ENCODE measurements around the gene USP13. TPM values are rescaled to one million over a fixed set of nuclear protein-coding genes. Genes with fewer than 3 reads are reported as not detected.
A peak's percentile ranks its signal among the peaks of the same experiment; 100 is the strongest.

The USP13 gene
- total and polyA plus RNA-seq, 4 donors = 4.3 to 25.2 (median 10.4) TPM

DNA sequence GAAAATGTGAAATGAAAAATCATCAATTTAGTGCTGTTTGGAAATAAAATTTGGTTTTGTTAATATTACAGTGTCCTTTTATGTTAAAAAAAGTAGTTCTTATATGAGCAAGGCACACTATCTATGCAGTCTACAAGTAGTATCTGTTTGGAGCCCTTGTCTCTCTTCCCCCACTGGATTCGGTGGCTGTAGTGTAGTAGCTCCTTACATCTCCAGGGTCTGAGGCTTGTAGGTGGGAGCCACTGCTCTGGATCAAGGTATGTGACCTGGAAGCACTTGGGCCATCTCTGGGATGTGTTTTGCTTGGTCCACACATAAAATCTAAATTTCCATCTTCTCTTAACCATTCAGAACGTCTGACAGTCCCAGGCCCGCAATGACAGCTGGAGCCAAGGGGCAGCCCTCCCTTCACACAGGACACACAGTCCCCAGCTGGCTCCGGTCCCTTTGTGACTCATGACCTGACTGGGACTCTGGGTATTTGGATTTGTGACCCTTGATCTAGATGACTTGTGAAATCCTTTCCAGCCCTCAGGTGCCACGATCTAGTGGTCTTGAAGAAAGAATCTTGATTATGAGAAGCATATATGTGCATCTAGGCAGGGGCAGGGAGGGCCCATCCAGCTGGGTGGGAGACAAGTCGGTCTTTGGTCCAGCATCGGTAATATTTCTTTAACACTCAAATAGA lies 80.0 kb downstream of the USP13 start:
- Histone ChIP-seq H3K4me3 (no peak overlapping the region), H3K4me1 (ENCODE audit: control insufficient read depth in 5 of 5, insufficient read depth in 5 of 5, low read length in 5 of 5) (peaks cover 0 to 10% (median 9%) of the 10 kb centered on the region in 5 donors), H3K9me3 (ENCODE audit: control insufficient read depth in 4 of 4, insufficient read depth in 3 of 4, low read length in 3 of 4) (no peaks in the 10 kb centered on the region), H3K36me3 (ENCODE audit: control insufficient read depth in 4 of 4, insufficient read depth in 4 of 4, low read length in 4 of 4) (peaks cover 4 to 8% (median 5%) of the 10 kb centered on the region in 4 donors), H3K27ac (ENCODE audit: low read depth in 1 of 2, low read length in 1 of 2) (peak overlapping the region; percentile 55 to 90), H3K27me3 (ENCODE audit: control insufficient read depth in 3 of 3, insufficient read depth in 3 of 3, low read length in 2 of 3) (no peaks in the 10 kb centered on the region), H3K9ac (ENCODE audit: insufficient read depth in 1 of 2, low read length in 2 of 2) (no peak overlapping the region)
- ATAC-seq (ENCODE audit: insufficient read depth, low FRiP score) = peak; percentile 54
- 83 to 91% methylated on average over 7 of the region's 7 CpGs for WGBS, 2 donors
- no peak for DNase-seq
- no peak for TF ChIP-seq CTCF (IDR thresholded peaks at IDR 0.05; ENCODE audit: control extremely low read depth, extremely low read depth)

- Histone ChIP-seq H3K9ac (ENCODE audit: insufficient read depth in 1 of 2, low read length in 2 of 2) (no peak overlapping the region), H3K4me3 (no peak overlapping the region), H3K4me1 (ENCODE audit: control insufficient read depth in 5 of 5, insufficient read depth in 5 of 5, low read length in 5 of 5) (peaks cover 0 to 10% (median 9%) of the 10 kb centered on the region in 5 donors), H3K27me3 (ENCODE audit: control insufficient read depth in 3 of 3, insufficient read depth in 3 of 3, low read length in 2 of 3) (no peaks in the 10 kb centered on the region), H3K36me3 (ENCODE audit: control insufficient read depth in 4 of 4, insufficient read depth in 4 of 4, low read length in 4 of 4) (peaks cover 4 to 10% (median 7%) of the 10 kb centered on the region in 4 donors), H3K27ac (ENCODE audit: low read depth in 1 of 2, low read length in 1 of 2) (no peak overlapping the region), H3K9me3 (ENCODE audit: control insufficient read depth in 4 of 4, insufficient read depth in 3 of 4, low read length in 3 of 4) (no peaks in the 10 kb centered on the region)
- no peak for ATAC-seq (ENCODE audit: insufficient read depth, low FRiP score)
- DNase-seq = no peak
- WGBS, 2 donors = 95 to 96% methylated on average over 5 of the region's 5 CpGs
- TF ChIP-seq CTCF (IDR thresholded peaks at IDR 0.05; ENCODE audit: control extremely low read depth, extremely low read depth) = no peak
Measured at GRCh38 chr3:179733797-179734196, 81.0 kb downstream of the USP13 start.

DNA sequence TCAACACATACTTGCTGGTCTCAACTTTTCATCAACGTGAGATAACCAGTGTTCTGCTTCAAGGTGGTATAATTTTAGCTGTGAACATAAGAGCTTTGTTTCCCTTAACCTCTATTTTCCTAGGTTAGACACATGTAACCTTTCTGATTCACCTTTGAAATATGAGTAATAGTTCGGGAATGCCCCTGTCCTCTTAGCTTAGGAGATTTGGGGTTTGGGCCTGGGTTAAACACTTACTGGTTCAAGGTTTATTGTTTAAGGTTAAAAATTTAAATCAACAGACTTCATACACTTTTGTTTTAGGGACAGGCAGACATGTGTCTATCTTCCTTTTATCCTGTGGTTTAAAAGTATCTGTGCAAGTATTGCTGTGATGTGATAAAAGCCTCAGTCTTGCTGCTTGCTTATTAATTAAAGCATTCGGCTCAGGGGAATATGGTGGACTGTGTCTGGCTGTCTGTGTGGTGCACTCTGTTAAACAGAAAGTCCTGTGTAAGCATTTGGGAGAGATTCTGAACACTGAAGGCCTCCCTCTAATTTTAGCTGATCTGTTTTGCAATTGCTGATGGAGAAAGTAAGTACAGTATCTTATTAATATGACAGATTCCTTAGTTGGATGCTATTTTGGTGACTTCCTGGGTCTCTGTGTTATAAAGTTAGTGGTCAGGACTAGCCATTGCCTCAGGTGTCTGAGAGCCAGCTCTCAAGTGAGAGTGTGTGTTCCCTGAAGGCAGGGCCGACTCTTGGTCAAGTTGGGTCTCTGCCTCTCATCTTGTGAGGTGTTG lies 81.8 kb downstream of the USP13 start:
- no peak for TF ChIP-seq CTCF (IDR thresholded peaks at IDR 0.05; ENCODE audit: control extremely low read depth, extremely low read depth)
- Histone ChIP-seq H3K4me3 (no peak overlapping the region), H3K36me3 (ENCODE audit: control insufficient read depth in 4 of 4, insufficient read depth in 4 of 4, low read length in 4 of 4) (peaks cover 4 to 11% (median 8%) of the 10 kb centered on the region in 4 donors), H3K9me3 (ENCODE audit: control insufficient read depth in 4 of 4, insufficient read depth in 3 of 4, low read length in 3 of 4) (no peaks in the 10 kb centered on the region), H3K27ac (ENCODE audit: low read depth in 1 of 2, low read length in 1 of 2) (peak overlapping the region in 1 of 2 donors; percentile 66), H3K4me1 (ENCODE audit: control insufficient read depth in 5 of 5, insufficient read depth in 5 of 5, low read length in 5 of 5) (peaks cover 0 to 12% (median 9%) of the 10 kb centered on the region in 5 donors), H3K27me3 (ENCODE audit: control insufficient read depth in 3 of 3, insufficient read depth in 3 of 3, low read length in 2 of 3) (no peaks in the 10 kb centered on the region), H3K9ac (ENCODE audit: insufficient read depth in 1 of 2, low read length in 2 of 2) (no peak overlapping the region)
- WGBS, 2 donors = 79 to 87% methylated on average over 4 of the region's 4 CpGs
- ATAC-seq (ENCODE audit: insufficient read depth, low FRiP score) = no peak
- no peak for DNase-seq
